ENCODE measurements around the gene CARMIL1.

DNA sequence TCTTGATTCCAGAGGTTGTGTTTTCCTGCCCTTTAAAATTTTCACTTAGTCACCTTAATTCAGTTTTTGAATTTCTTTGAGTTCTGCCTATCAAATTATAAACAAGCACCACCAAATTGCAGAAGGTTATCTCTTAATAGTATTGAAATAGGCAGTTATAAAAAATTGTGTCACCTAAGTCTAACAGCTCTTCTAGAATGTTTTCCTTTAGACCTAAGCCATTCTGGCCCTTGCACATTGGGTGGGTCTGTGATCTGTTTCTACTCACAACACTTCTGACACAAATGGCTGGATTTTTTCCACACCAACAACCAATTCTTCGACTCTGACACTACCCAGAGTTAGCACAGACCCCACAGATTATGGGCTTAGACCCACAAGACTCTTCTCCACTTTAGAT lies 101.9 kb downstream of the CARMIL1 start:
- TF ChIP-seq ZNF747 (tag by site-specific recombination; IDR thresholded peaks at IDR 0.05) (no peak), ZNF214 (tag by site-specific recombination; IDR thresholded peaks at IDR 0.05; ENCODE audit: borderline replicate concordance) (no peak), CTCF (tag by site-specific recombination; IDR thresholded peaks at IDR 0.05) (no peak), KLF1 (tag by site-specific recombination; IDR thresholded peaks at IDR 0.05) (no peak), ZSCAN30 (tag by site-specific recombination; IDR thresholded peaks at IDR 0.05) (no peak), ZNF621 (tag by site-specific recombination; IDR thresholded peaks at IDR 0.05) (no peak), ZBTB6 (tag by site-specific recombination; IDR thresholded peaks at IDR 0.05) (no peak), ZBTB7A (tag by site-specific recombination; IDR thresholded peaks at IDR 0.05; ENCODE audit: low read depth) (no peak), HOXC10 (CRISPR knock-in tag; IDR thresholded peaks at IDR 0.05) (no peak), HOXA7 (CRISPR knock-in tag; IDR thresholded peaks at IDR 0.05; ENCODE audit: borderline replicate concordance) (no peak), ZNF140 (tag by site-specific recombination; IDR thresholded peaks at IDR 0.05) (no peak), ZNF660 (tag by site-specific recombination; IDR thresholded peaks at IDR 0.05) (no peak), ZNF366 (tag by site-specific recombination; conservative IDR thresholded peaks at IDR 0.05) (no peak)
